Stomach (tissue), 4 donors: ENCODE measurements around the gene KRT6C.

Experiments used
- CTCF ChIP-seq, 7 experiments: fragments of 450-650 bp in 4 of 7; fragments of 200-600 bp in 3 of 7; sonication (generic) in 3 of 7; IDR thresholded peaks; one replicate each; pipeline ENCODE4 v1.5.1; 2016 to 2019; ENCODE audit warnings: antibody characterized with exemption in 7 of 7, control low read depth in 2 of 7, mild to moderate bottlenecking in 1 of 7
- POLR2A ChIP-seq, 4 donors: fragments of 450-650 bp; IDR thresholded peaks; one replicate each; pipeline ENCODE4 v1.6.1; 2016; ENCODE audit warnings: antibody characterized with exemption in 4 of 4, control low read depth in 2 of 4, mild to moderate bottlenecking in 1 of 4, moderate library complexity in 1 of 4

DNA sequence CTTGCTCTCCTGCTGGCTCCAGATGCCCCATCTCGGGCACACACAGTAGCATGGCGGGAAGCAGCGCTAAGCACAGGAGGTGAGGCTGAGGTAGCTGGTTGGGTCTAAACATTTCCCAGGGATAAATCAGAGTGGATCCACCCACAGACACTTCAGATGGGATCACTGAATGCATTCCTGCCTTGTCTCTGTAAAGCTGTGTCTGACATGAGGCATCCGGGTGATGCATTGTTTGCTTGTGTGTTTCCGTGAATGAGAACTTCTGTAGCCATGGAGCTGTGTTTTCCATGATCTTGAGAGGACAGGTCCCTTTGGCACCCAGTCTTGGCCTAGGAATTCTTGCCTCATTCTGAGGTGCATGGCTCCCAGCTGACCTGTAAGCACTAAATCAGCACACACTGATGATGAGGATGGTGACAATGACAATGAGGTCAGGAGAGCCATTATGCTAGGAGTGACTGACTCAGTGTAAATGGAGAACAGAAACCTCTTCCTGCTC, 32.7 kb downstream of the KRT6C start:
- TF ChIP-seq CTCF (IDR thresholded peaks at IDR 0.05) (no peak), POLR2A (IDR thresholded peaks at IDR 0.05) (no peak)
